MM.1S (cell line): Measurements from ENCODE around the gene WWC2.

Source experiments
- DNase-seq: peaks from one replicate; pipeline ENCODE4 v3.0.0-alpha.2; 2015
- H2AFZ ChIP-seq: fragments of 300-600 bp; sonication (generic); 2 replicates; pipeline ENCODE4 v1.6.0; 2016; ENCODE audit warnings: antibody characterized with exemption, low read length
- H3F3A ChIP-seq: fragments of 300-600 bp; sonication (generic); 2 replicates; pipeline ENCODE4 v1.6.1; 2016; ENCODE audit warnings: mild to moderate bottlenecking, antibody characterized with exemption, low read length, moderate library complexity, mixed read lengths; ENCODE audit not compliant: insufficient read depth
- H3K27ac ChIP-seq: fragments of 300-600 bp; sonication (generic); 2 replicates; pipeline ENCODE4 v1.5.1; 2016; ENCODE audit warnings: mild to moderate bottlenecking, low read length
- H3K27me3 ChIP-seq: fragments of 300-600 bp; sonication (generic); replicated peaks from 2 replicates; pipeline ENCODE4 v1.6.0; 2016; ENCODE audit warnings: low read length; ENCODE audit not compliant: insufficient read depth
- H3K36me3 ChIP-seq: fragments of 300-600 bp; sonication (generic); replicated peaks from 2 replicates; pipeline ENCODE4 v1.6.1; 2016; ENCODE audit warnings: mild to moderate bottlenecking, low read length, mixed read lengths; ENCODE audit not compliant: insufficient read depth
- H3K4me1 ChIP-seq: fragments of 300-600 bp; sonication (generic); 2 replicates; pipeline ENCODE4 v1.6.1; 2016; ENCODE audit warnings: low read length, mixed read lengths
- H3K4me2 ChIP-seq: fragments of 300-600 bp; sonication (generic); 2 replicates; pipeline ENCODE4 v1.6.0; 2016; ENCODE audit warnings: low read depth, low read length
- H3K4me3 ChIP-seq: fragments of 300-600 bp; sonication (generic); 2 replicates; pipeline ENCODE4 v1.5.1; 2016; ENCODE audit warnings: low read length, mixed read lengths
- H3K79me2 ChIP-seq: fragments of 300-600 bp; sonication (generic); 2 replicates; pipeline ENCODE4 v1.6.1; 2016; ENCODE audit warnings: mixed run types, low read length, mixed read lengths
- H3K9ac ChIP-seq: fragments of 300-600 bp; sonication (generic); 2 replicates; pipeline ENCODE4 v1.6.1; 2016; ENCODE audit warnings: low read length, mixed read lengths
- H3K9me2 ChIP-seq: fragments of 300-600 bp; sonication (generic); replicated peaks from 2 replicates; pipeline ENCODE4 v1.6.1; 2016; ENCODE audit warnings: mild to moderate bottlenecking, low read length, mixed read lengths; ENCODE audit not compliant: insufficient read depth
- H3K9me3 ChIP-seq: fragments of 300-600 bp; sonication (generic); replicated peaks from 2 replicates; pipeline ENCODE4 v1.6.1; 2016; ENCODE audit warnings: mild to moderate bottlenecking, low read length, mixed read lengths; ENCODE audit not compliant: insufficient read depth
- H4K20me1 ChIP-seq: fragments of 300-600 bp; sonication (generic); 2 replicates; pipeline ENCODE4 v1.6.1; 2016; ENCODE audit warnings: mild to moderate bottlenecking, low read length, moderate library complexity, mixed read lengths; ENCODE audit not compliant: insufficient read depth
- CTCF ChIP-seq: fragments of 300-600 bp; sonication (generic); IDR thresholded peaks from 2 replicates; pipeline ENCODE4 v1.5.1; 2016; ENCODE audit warnings: antibody characterized with exemption, low read length, mixed read lengths
- EZH2 ChIP-seq: fragments of 300-600 bp; sonication (generic); optimal IDR thresholded peaks from 2 replicates; pipeline ENCODE3; 2017; ENCODE audit warnings: low read depth, mild to moderate bottlenecking, antibody characterized with exemption, low read length, mixed read lengths
- EZH2phosphoT487 ChIP-seq: fragments of 300-600 bp; sonication (generic); IDR thresholded peaks from 2 replicates; pipeline ENCODE4 v1.6.1; 2018; ENCODE audit warnings: antibody characterized with exemption, low read length

WWC2 gene

GRCh38 chr4:183080372-183081115 is 18.5 kb upstream of the WWC2 start:
- no peaks in the 10 kb centered on the region for H3K27me3 ChIP-seq

GRCh38 chr4:183081116-183081469 is 18.0 kb upstream of the WWC2 start:
- no peak for DNase-seq
- Histone ChIP-seq H3K4me3 (no peak overlapping the region), H3K27me3 (no peaks in the 10 kb centered on the region), H3K9me3 (no peaks in the 10 kb centered on the region), H3K36me3 (no peaks in the 10 kb centered on the region), H3K27ac (no peak overlapping the region), H4K20me1 (no peaks in the 10 kb centered on the region), H3K9me2 (no peaks in the 10 kb centered on the region), H3K79me2 (no peaks in the 10 kb centered on the region), H2AFZ (no peak overlapping the region), H3K4me2 (no peak overlapping the region), H3K4me1 (no peaks in the 10 kb centered on the region), H3F3A (no peaks in the 10 kb centered on the region), H3K9ac (no peak overlapping the region)
- TF ChIP-seq EZH2 (no peak), CTCF (no peak), EZH2phosphoT487 (no peak)

More at GRCh38 chr4:183080372-183081115, 18.5 kb upstream of the WWC2 start:
- Histone ChIP-seq H3K9ac (no peak overlapping the region), H2AFZ (no peak overlapping the region), H3K79me2 (no peaks in the 10 kb centered on the region), H4K20me1 (no peaks in the 10 kb centered on the region), H3K9me2 (no peaks in the 10 kb centered on the region), H3K4me1 (no peaks in the 10 kb centered on the region), H3K9me3 (no peaks in the 10 kb centered on the region), H3K36me3 (no peaks in the 10 kb centered on the region), H3K4me3 (no peak overlapping the region), H3K4me2 (no peak overlapping the region), H3F3A (no peaks in the 10 kb centered on the region), H3K27ac (no peak overlapping the region)
- TF ChIP-seq EZH2, result no peak
- no peak for DNase-seq

GRCh38 chr4:183082053-183082452 is 17.0 kb upstream of the WWC2 start:
- Histone ChIP-seq H3K9ac (no peak overlapping the region), H3F3A (no peaks in the 10 kb centered on the region), H3K27me3 (no peaks in the 10 kb centered on the region), H3K36me3 (no peaks in the 10 kb centered on the region), H3K9me3 (no peaks in the 10 kb centered on the region), H3K4me1 (no peaks in the 10 kb centered on the region), H3K4me2 (no peak overlapping the region), H3K9me2 (no peaks in the 10 kb centered on the region), H2AFZ (no peak overlapping the region), H3K27ac (no peak overlapping the region), H3K4me3 (no peak overlapping the region), H4K20me1 (no peaks in the 10 kb centered on the region), H3K79me2 (no peaks in the 10 kb centered on the region)
- DNase-seq, result no peak
- no peak for TF ChIP-seq EZH2

GRCh38 chr4:183094393-183095198 is 4.5 kb upstream of the WWC2 start:
- H3K4me3 ChIP-seq, result no peak overlapping the region

More at GRCh38 chr4:183094393-183095198, 4.5 kb upstream of the WWC2 start:
- no peak for DNase-seq
- no peak for TF ChIP-seq EZH2phosphoT487
- TF ChIP-seq EZH2, result no peak
- TF ChIP-seq CTCF, result no peak
- Histone ChIP-seq H3K27me3 (peaks cover 16% of the 10 kb centered on the region), H3K27ac (no peak overlapping the region), H3K9me3 (no peaks in the 10 kb centered on the region), H3K9ac (no peak overlapping the region), H3K36me3 (no peaks in the 10 kb centered on the region), H4K20me1 (no peaks in the 10 kb centered on the region), H3K4me1 (no peaks in the 10 kb centered on the region), H3K4me2 (no peak overlapping the region), H3F3A (peaks cover 5% of the 10 kb centered on the region; the same call in 1 of the 2 replicates), H3K9me2 (no peaks in the 10 kb centered on the region), H2AFZ (no peak overlapping the region), H3K79me2 (no peaks in the 10 kb centered on the region)
